Upper lobe of left lung (tissue), 6 donors: ENCODE measurements around the gene OR8B2. TPM values are rescaled to one million over a fixed set of nuclear protein-coding genes. Genes with fewer than 3 reads are reported as not detected.

Experiments
- ATAC-seq, 2 donors: fragments of 200-7000 bp; cut with Tn5 transposase; one replicate each; pipeline ENCODE4 v1.9.1; 2022; ENCODE audit warnings: mild to moderate bottlenecking in 2 of 2, moderate library complexity in 2 of 2; ENCODE audit not compliant: low FRiP score in 2 of 2
- DNase-seq, 2 donors: peaks; one replicate each; pipeline ENCODE4 v3.0.0-alpha.2; 2019 to 2020
- H3K27ac ChIP-seq, 4 donors: fragments of 200-600 bp; sonication (generic); one replicate each; pipeline ENCODE4 v1.5.1; 2016 to 2019
- H3K27me3 ChIP-seq, 4 donors: fragments of 200-600 bp; sonication (generic); one replicate each; pipeline ENCODE4 v1.5.1; 2017 to 2019
- H3K36me3 ChIP-seq, 4 donors: fragments of 200-600 bp; sonication (generic); one replicate each; pipeline ENCODE4 v1.5.1; 2016 to 2019
- H3K4me1 ChIP-seq, 4 donors: fragments of 200-600 bp; sonication (generic); one replicate each; pipeline ENCODE4 v1.5.1; 2018 to 2019
- H3K4me3 ChIP-seq, 4 donors: fragments of 200-600 bp; sonication (generic); one replicate each; pipeline ENCODE4 v1.5.1; 2017 to 2019; ENCODE audit warnings: mild to moderate bottlenecking in 2 of 4, moderate library complexity in 1 of 4
- H3K9me3 ChIP-seq, 4 donors: fragments of 200-600 bp; sonication (generic); one replicate each; pipeline ENCODE4 v1.5.1; 2018 to 2019
- EP300 ChIP-seq, 4 donors: sonication (generic); formaldehyde crosslinking; IDR thresholded peaks; one replicate each; pipeline ENCODE4 v1.5.1; 2017; ENCODE audit warnings: antibody characterized with exemption in 4 of 4, control low read depth in 2 of 4
- POLR2A ChIP-seq, 4 donors: fragments of 450-650 bp; IDR thresholded peaks; one replicate each; pipeline ENCODE4 v1.5.1; 2016 to 2017; ENCODE audit warnings: antibody characterized with exemption in 4 of 4, mild to moderate bottlenecking in 2 of 4
- POLR2AphosphoS5 ChIP-seq, 2 donors: sonication (generic); formaldehyde crosslinking; IDR thresholded peaks; one replicate each; pipeline ENCODE4 v1.5.1; 2017; ENCODE audit warnings: antibody characterized with exemption in 2 of 2
- WGBS, 2 donors: methylation state at CpG; one replicate each; pipeline ENCODE4 v1.1.5; 2017 to 2018; 5-methylcytosine and 5-hydroxymethylcytosine counted together
- total RNA-seq, 6 donors: library from RNA; depleted of rRNA in 4 of 6; stranded (reverse); fragments of >200 nt in 4 of 6; gene quantifications; one replicate each; pipeline versions ENCODE4 v1.1.0 to v1.2.1, GENCODE V29; 2016 to 2021
- TF ChIP-seq, protein P1 (sequence below), 6 experiments: fragments of 450-650 bp in 4 of 6; fragments of 200-600 bp in 2 of 6; sonication (generic) in 2 of 6; IDR thresholded peaks; one replicate each; pipeline ENCODE4 v1.5.1; 2016 to 2019; ENCODE audit warnings: antibody characterized with exemption in 6 of 6
- donor health status: DM: no; HTN: no; CAD: no; lungs with moderate emphysema.
- donor health status: DM: no; HTN: yes; CAD: no; lungs with severe emphysema.

Gene OR8B2
- total RNA-seq, 6 donors from 2014 or later, result not detected

DNA sequence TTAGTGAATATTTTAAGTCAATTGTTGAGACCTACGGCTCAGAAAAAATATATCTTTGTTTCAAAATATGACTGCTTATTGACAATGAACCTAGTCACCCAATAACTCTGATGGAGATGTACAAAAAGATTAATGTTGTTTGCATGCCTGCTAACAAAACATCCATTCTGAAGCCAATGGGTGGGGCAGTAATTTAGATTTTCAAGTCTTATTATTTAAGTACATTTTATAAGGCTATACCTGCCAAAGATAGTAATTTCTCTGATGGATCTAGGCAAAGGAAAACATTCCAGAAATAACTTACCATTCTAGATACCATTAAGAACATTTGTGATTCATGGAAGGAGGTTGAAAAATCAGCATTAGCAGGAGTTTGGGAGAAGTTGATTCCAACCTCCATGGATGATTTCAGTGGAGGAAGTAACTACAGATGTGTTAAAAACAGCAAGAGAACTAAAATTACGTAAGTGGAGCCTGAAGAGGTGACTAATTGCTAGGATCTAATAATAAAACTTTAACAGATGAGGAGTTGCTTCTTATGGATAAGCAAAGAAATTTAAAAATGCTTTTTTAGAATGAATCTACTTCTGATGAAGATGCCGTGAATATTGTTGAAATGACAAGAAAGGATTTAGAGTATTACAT is 37.9 kb downstream of the OR8B2 start:
- Histone ChIP-seq H3K27ac (no peak overlapping the region), H3K27me3 (no peaks in the 10 kb centered on the region), H3K4me1 (no peaks in the 10 kb centered on the region), H3K9me3 (peaks cover 0 to 5% (median 0%) of the 10 kb centered on the region in 4 donors), H3K36me3 (no peaks in the 10 kb centered on the region), H3K4me3 (no peak overlapping the region)
- DNase-seq (no peak), ATAC-seq (no peak)
- TF ChIP-seq EP300 (IDR thresholded peaks at IDR 0.05) (no peak), POLR2AphosphoS5 (IDR thresholded peaks at IDR 0.05) (no peak), POLR2A (IDR thresholded peaks at IDR 0.05) (no peak)
- TF ChIP-seq, protein P1, sequence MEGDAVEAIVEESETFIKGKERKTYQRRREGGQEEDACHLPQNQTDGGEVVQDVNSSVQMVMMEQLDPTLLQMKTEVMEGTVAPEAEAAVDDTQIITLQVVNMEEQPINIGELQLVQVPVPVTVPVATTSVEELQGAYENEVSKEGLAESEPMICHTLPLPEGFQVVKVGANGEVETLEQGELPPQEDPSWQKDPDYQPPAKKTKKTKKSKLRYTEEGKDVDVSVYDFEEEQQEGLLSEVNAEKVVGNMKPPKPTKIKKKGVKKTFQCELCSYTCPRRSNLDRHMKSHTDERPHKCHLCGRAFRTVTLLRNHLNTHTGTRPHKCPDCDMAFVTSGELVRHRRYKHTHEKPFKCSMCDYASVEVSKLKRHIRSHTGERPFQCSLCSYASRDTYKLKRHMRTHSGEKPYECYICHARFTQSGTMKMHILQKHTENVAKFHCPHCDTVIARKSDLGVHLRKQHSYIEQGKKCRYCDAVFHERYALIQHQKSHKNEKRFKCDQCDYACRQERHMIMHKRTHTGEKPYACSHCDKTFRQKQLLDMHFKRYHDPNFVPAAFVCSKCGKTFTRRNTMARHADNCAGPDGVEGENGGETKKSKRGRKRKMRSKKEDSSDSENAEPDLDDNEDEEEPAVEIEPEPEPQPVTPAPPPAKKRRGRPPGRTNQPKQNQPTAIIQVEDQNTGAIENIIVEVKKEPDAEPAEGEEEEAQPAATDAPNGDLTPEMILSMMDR (IDR thresholded peaks at IDR 0.05), result no peak
- 40 to 72% methylated on average over 3 of the region's 3 CpGs for WGBS, 2 donors

DNA sequence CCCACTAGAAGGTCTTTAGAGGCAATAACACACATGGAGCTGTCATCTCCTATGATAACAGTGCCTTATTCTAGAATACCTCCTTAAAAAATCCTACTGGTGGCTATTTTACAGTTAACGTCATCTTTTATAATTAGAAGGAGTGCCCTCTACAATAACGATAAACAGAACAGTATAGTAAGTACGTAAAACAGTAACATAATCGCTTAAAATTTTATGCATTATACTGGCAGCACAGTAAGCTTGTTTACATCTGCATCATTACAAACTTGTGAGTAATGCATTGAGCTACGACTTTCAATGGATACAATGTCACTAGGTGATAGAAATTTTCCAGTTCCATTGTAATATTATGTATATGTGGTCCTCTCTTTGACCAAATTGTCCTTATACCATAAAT is 40.0 kb downstream of the OR8B2 start:
- ATAC-seq (no peak), DNase-seq (no peak)
- Histone ChIP-seq H3K9me3 (peaks cover 0 to 4% (median 0%) of the 10 kb centered on the region in 4 donors), H3K4me1 (no peaks in the 10 kb centered on the region), H3K27me3 (no peaks in the 10 kb centered on the region), H3K27ac (no peak overlapping the region), H3K4me3 (no peak overlapping the region), H3K36me3 (no peaks in the 10 kb centered on the region)
- WGBS, 2 donors, result 84% methylated on average over 5 of the region's 5 CpGs
- no peak for TF ChIP-seq EP300 (IDR thresholded peaks at IDR 0.05)
- no peak for TF ChIP-seq POLR2A (IDR thresholded peaks at IDR 0.05)
- TF ChIP-seq, protein P1 (IDR thresholded peaks at IDR 0.05), result no peak
- TF ChIP-seq POLR2AphosphoS5 (IDR thresholded peaks at IDR 0.05), result no peak

DNA sequence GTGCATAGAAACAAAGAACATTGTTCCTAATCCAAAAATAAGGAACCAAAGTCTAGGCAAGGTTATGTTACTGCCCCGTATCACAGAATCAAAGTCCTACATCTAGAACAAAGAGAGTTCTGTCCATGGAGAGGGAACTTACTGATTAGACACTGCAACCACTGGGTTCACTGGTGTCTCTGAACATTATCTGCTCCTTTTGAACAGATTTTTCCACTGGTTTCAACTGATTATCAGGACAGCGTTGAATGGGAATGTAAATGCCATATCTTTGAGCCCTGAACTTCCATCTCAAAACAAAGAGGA is 44.2 kb downstream of the OR8B2 start:
- TF ChIP-seq POLR2A (IDR thresholded peaks at IDR 0.05), result no peak
- TF ChIP-seq EP300 (IDR thresholded peaks at IDR 0.05), result no peak
- TF ChIP-seq POLR2AphosphoS5 (IDR thresholded peaks at IDR 0.05), result no peak
- TF ChIP-seq, protein P1 (IDR thresholded peaks at IDR 0.05), result no peak
- DNase-seq (no peak), ATAC-seq (no peak)
- Histone ChIP-seq H3K27ac (no peak overlapping the region), H3K4me1 (no peaks in the 10 kb centered on the region), H3K4me3 (no peak overlapping the region), H3K9me3 (no peaks in the 10 kb centered on the region), H3K36me3 (no peaks in the 10 kb centered on the region), H3K27me3 (no peaks in the 10 kb centered on the region)
- WGBS, 2 donors, result 79 to 91% methylated on average over 2 of the region's 2 CpGs

DNA sequence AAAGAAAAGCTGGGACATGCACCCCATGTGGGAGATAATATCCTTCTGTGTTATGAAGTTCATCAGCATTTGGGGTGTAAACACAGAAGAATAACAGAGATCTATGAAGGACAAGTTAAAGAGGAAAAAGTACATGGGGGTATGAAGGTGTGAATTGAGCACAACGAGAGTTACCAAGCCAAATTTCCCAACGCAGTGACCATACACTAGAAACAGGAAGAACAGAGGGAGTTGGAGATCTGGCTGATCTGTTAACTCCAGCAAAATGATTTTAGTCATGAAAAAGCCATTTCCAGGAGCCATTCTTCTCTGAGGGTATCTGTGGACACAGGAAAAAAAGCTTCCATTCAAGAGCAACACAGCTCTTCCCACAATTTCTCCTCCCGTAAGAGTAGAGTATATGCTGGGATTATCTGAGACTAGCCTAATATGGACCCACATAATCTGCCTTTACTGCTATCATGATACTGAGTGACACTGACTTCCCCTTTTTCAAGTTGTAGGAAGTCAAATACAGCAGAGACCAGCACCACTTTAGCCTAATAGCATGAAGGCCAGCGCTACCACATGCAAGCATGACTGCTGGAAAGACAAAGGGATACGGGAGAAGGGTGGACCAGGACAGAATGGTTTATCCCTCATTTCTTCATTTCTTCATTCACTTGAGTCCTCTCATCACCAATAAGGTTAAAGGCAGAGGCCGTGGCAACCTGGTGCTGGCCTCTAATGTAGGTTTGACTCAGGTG is 44.7 kb downstream of the OR8B2 start:
- 68 to 71% methylated on average over 6 of the region's 6 CpGs for WGBS, 2 donors
- no peaks in the 10 kb centered on the region for H3K36me3 ChIP-seq
- H3K9me3 ChIP-seq, result no peaks in the 10 kb centered on the region
- ATAC-seq, result no peak
- H3K4me3 ChIP-seq, result no peak overlapping the region
- H3K27me3 ChIP-seq, result no peaks in the 10 kb centered on the region
- H3K27ac ChIP-seq, result no peak overlapping the region
- TF ChIP-seq POLR2AphosphoS5 (IDR thresholded peaks at IDR 0.05) (no peak), EP300 (IDR thresholded peaks at IDR 0.05) (no peak), POLR2A (IDR thresholded peaks at IDR 0.05) (no peak)
- TF ChIP-seq, protein P1 (IDR thresholded peaks at IDR 0.05), result no peak
- DNase-seq, result no peak
- no peaks in the 10 kb centered on the region for H3K4me1 ChIP-seq

Other genes starting within 250 kb of the OR8B2 start
- gene OR10D3, start 201.2 kb downstream of the OR8B2 start, total RNA-seq, result not detected
- not detected for gene OR8G1, start 143.4 kb downstream of the OR8B2 start, total RNA-seq
- gene OR8G5, start 128.1 kb downstream of the OR8B2 start, total RNA-seq, result under 1 TPM in 1 of 6 donors, not detected in 5; 0.64 TPM
- gene OR8D1, start 70.5 kb downstream of the OR8B2 start, total RNA-seq, result not detected
- not detected for gene OR8D2, start 64.3 kb downstream of the OR8B2 start, total RNA-seq
- gene OR8B3, start 14.5 kb upstream of the OR8B2 start, total RNA-seq, result not detected
- not detected for gene OR8B4, start 40.4 kb upstream of the OR8B2 start, total RNA-seq
- gene OR8B8, start 61.2 kb upstream of the OR8B2 start, total RNA-seq, result not detected
- gene OR8B12, start 159.2 kb upstream of the OR8B2 start, total RNA-seq, result not detected
- gene OR8A1, start 185.5 kb upstream of the OR8B2 start, total RNA-seq, result not detected
- gene PANX3, start 226.9 kb upstream of the OR8B2 start, total RNA-seq, result not detected
- 10 to 100 TPM; 42.3 to 66.6 (median 47.1) TPM for gene TBRG1, start 238.4 kb upstream of the OR8B2 start, total RNA-seq